NCI-H2029 treated with DMSO at 0.1 percent for 48 hours (cell line): Measurements from ENCODE around the gene TTYH3.

Experiments
- DNase-seq: peaks from one replicate; lab custom pipeline; 2025; lab: John Stamatoyannopoulos, UW

TTYH3 gene

DNA sequence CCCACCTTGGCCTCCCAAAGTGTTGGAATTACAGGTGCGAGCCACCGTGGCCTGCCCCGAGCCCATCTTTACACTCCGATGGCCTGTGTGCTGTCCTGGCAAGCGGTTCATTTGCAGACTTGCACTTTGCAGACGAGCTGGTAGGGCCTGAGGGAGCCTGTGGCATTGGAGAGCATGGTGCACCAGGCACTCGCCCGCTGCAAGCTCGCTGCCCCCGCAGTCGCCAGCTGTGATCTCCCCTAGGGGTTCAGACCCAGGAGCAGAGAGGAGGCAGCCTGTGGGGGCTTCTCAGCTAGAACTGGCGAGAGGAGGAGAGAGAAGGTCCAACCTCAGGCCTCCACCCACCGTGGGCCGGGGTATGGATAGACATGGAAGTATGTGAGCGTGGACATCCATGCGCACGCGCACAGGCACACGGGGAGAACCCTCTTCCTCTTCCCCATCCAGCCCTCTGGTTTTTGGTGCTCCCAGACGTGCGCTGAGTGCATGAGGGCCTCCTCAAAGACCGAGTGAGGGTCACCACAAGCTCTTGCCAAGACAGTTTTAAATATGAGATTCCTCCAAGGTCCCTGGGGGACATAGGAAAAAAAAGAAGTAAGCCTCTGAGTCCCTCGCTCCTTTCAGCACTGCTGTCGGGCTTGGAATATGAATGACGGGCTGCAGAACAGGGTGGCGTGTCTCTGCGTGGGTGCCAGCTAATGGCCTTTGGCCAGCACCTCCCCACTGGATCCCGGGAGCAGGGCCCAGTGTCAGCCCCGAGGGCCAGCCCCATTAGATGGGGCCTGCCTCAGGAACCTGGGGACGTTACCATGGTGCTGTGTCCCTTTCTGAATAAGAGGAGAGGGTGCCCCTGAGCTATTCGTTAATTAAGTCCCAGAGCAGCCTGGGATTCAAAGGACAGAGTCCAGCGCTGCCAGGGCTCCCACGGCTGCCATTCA, 15.1 kb upstream of the TTYH3 start:
- no peak for DNase-seq

- no peak for DNase-seq
These were observed 14.4 kb upstream of the TTYH3 start for GRCh38 chr7:2617325-2617905.

DNA sequence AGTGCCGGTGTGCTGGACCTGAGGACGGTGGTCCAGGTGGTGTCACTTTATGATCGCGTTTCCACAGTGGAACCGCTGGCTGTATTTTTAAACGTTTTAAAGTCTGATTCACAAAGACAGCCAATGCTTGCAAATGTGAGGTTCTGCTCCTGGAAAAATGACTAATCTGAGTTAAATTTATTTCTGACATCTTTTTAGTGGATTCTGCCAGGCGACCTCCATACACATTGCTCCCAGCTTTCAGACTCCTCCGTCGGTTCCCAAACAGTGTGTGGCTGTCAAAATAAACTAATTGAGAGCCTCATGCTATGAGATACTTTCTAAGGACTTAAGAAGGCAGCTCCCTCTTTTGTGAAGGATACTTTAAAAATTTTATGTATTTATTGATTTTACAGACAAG, 12.7 kb upstream of the TTYH3 start:
- no peak for DNase-seq

DNA sequence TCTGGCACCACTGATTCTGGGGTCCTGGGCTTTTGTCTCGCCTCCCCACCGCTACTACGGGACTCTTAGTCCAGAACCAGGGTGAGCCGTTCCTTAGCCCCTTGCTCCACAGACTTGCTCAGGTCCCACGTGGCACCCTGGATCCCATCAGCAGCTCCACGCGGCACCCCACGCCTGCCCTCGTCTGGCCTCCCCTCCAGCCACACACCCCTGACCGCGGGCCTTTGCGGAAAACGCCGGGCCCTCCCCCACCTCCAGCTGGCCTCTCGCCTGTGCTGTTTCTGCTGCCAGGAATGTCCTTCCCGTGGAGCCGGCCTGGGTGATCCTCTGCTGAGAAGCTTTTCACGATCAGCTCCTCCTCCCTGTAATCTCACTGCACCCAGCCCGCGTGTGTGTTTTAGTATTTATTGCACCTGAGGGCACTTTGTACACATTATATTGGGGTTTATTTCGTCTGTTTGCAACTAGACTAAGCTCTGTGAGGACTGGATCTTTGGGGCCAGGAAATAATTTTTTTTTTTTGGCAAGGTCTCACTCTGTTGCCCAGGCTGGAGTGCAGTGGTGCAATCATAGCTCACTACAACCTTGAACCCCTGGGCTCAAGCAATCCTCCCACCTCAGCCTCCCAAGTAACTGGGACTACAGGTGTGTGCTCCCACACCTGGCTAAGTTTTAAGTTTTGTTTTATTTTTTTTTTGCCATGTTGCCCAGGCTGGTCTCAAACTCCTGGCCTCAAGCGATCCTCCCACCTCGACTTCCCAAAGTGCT, 10.5 kb upstream of the TTYH3 start:
- no peak for DNase-seq

DNA sequence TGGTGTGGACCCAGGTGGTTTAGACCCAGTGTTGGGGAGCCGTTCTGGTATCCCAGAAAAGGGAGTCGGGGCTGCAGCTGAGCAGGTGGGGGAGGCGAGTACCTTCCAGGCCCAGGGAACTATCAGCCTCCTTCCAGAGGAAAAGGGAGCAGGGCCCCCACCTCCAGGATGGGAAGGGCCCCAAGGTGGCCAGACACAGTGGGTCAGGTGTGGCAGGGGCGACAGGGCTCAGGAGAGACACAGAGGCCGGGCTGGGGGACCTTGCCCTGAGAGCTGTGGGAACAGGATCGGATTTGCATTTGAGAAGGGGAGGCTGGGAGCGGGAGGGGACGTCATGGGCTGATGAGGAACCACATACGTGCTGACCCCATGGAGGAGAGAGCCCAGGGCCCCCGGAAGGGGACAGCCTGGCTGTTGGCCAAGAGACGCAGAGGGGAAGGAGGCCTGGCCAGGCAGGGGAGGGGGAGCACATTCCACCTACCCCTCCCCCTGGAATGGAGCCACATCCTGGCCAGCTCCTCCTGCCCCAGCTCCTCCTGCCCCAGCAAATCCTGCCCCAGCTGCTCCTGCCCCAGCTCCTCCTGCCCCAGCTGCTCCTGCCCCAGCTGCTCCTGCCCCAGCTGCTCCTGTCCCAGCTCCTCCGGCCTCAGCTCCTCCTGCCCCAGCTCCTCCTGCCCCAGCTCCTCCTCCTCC, 9.7 kb upstream of the TTYH3 start:
- no peak for DNase-seq

- no peak for DNase-seq
These were observed 8.7 kb upstream of the TTYH3 start for GRCh38 chr7:2622869-2623697.

DNA sequence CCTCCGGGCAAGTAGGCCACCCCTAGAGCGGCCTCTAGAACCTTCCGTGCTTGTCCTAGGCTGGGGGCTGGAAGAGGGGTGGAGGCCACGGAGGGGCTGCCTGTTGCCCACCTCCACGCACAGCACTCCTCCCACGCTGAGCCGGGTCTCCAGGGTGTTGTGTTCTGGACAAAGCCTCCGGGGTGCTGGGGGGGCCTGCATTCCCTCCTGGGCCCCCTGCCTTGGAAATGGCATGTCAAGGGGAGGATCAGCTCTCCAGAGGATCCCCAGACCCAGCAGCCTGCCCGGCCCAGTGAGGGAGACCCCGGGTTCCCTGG, 8.1 kb upstream of the TTYH3 start:
- no peak for DNase-seq

- DNase-seq: no peak
These were observed 7.4 kb upstream of the TTYH3 start for GRCh38 chr7:2624293-2624886.

GRCh38 chr7:2626498-2627117, 5.2 kb upstream of the TTYH3 start:
- no peak for DNase-seq

DNA sequence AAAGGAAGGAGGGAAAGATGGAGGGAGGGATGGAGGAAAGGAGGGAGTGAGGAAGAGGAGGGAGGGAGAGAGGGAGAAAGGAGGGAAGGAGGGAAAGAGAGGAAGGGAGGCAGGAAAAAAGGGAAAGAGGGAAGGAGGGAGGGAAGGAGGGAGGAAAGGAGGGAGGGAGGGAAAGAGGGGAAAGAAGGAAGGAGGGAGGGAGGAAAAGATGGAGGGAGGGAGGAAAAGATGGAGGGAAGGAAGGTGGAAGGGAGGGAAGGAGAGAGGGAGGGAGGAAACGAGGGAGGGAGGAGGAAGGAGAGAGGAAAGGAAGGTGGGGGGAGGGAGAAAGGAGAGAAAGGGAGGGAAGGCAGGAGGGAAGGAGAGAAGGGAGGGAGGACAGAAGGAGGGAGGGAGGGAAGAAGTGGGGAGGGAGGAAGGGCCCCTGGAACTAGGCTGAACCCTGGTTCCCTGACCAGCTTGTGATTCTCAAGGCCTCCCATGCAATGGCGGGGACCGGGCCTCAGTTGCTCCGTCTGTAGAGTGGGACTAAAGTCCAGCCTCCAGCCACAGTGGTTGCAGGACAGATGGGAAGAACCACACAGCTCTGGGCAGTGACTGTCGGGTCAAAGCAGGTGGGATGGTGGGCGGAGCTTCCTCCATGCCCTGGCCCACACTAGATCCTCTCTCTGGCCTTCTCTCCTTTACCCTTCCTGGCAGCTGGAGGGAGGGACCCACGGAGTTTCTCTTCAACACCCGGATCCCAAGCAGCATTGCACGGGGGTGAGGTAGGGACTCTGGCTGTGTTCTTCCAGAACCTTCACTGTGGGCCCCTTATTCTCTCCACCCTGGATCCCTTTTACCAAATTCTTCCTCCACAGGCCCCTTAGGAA, 4.3 kb upstream of the TTYH3 start:
- no peak for DNase-seq

DNA sequence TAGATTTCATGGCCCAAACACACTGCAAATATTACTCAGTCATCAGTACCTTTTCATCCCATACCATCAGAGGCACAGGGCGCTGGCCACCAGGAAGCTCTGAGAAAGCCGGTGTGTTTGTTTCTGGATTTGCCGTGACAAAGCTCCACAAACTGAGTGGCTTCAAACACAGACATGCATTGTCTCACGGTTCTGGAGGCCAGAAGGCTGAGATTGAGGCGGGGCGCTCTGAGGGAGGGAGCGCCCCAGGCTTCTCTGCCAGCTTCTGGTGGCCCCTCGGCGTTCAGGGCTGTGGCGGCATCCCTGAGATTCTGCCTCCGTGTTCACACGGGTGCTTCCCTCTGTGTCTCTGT, 3.7 kb upstream of the TTYH3 start:
- DNase-seq: no peak

GRCh38 chr7:2628891-2629290, 2.9 kb upstream of the TTYH3 start:
- DNase-seq: no peak

GRCh38 chr7:2629746-2630681, 1.8 kb upstream of the TTYH3 start:
- DNase-seq: peak; percentile 31

- DNase-seq: no peak
These were observed 1.1 kb downstream of the TTYH3 start for GRCh38 chr7:2632733-2633537.

GRCh38 chr7:2633538-2634266, 1.9 kb downstream of the TTYH3 start:
- no peak for DNase-seq

- no peak for DNase-seq
These were observed 2.7 kb downstream of the TTYH3 start for GRCh38 chr7:2634267-2635145.
